ENCODE data around the gene TAF8.

Gene TAF8

DNA sequence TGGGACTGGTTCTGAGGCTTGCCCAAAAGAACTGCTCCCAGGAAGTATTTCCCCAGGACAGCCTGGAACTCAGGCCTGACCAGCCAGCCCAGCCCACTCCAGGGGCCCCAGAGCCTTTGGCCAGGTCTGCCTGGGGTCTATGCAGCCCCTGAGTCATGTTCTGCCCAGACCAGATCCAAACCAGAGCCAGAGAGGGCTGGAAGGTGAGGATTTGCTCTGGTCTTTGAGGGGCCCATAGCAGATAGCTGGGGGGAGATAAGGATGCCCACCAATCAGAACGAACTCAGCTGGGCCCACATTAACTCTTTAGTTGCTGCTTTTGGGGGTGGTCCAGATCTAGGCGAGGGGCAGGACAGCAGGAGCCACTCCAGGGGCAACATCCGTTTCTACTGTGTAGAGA is 75.3 kb downstream of the TAF8 start:
- no peak for DNase-seq

DNA sequence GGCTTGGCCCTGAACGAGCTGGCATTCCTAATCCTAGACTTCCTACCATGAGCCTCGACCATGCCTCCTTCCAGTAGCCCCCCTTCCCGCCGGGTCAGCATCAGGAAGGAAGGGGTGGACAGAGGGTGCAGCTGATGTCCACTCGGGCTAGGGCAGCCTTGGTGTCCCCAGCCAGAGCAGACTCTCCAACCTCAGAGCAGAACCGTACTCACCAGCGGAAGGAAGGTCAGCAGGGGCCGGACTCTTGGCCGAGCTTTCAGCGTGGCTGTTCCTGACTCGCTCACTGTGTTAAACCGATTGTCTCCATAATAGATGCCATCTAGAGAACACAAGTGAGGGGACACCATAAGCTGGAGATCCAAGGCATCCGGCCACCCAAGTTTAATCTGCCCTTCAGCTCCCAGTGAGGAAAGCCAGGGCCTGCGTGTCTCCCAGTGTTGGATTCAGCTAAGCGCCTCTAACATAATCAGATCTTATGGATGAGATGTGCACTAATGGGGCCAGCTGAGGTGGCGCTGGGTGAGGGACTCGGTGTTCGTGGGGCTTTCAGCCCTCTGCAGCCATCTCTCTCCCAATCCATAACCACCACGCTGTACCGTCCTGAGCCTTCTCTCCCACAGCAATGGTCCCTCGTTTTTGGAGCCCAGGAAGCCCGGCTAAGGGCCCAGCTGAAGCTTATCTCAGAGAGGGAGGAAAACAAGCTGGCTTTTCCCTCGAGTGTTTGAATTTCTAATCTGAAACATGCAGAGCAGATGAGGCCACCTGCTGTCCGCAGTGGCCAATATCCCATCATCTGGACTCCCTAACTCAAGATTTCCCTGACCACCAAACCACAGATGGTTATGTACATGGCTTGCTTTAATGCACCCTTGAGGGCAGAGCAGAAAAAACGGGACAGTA is 78.4 kb downstream of the TAF8 start:
- DNase-seq: no peak

DNA sequence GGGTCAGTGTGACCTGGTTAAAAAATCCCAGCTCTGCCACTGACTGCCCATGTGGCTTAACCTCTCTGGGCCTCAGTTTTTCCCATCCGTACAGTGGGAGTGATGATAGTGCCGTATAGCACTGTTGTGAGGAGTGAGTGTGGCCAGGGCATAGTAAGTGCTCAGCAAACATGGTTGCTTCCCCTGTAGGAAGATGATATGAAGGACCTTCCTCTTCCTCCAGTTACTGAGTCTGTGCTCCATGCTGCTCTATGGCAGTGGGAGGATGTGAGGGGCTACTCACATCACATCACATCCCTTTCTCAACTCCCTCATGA is 79.0 kb downstream of the TAF8 start:
- no peak for DNase-seq

DNA sequence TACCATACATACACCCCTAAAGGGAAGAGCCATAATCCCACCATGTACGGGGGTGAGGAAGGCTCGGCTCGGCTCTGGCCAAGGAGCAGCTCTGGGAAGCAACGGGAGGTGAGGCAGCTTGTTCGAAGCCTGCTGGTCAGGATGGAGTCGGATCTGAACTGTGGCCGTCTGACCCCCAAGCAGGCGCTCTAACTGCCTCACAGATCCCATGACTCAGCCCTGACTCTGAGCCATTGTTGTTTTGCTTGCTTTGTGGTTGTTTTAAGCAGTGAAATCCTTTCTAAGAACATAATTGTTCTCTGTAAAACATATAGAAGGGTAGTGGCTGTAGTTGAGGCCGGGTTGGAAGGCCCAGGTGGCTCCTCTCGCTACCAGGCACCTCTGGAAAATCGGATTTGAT is 81.2 kb downstream of the TAF8 start:
- no peak for DNase-seq

DNA sequence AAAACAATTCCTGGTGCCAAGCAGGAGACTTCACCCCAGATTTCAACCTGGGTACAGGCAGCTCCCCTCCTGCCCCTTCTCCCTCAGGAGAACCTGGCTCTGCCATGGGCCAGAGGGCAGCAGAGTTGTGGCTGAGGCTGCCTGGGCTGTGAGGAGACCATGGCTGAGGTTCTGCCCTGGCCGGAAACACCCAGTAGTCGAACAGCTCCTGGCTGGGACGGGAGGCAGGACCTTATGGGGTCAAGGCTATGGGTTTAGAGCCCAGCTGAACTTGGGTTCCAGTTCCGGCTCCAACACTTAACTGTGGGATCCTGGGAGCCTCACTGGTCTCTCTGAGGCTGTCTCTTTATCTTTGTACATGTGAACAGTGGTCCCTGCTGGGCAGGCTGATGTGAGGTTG is 83.6 kb downstream of the TAF8 start:
- no peak for DNase-seq

DNA sequence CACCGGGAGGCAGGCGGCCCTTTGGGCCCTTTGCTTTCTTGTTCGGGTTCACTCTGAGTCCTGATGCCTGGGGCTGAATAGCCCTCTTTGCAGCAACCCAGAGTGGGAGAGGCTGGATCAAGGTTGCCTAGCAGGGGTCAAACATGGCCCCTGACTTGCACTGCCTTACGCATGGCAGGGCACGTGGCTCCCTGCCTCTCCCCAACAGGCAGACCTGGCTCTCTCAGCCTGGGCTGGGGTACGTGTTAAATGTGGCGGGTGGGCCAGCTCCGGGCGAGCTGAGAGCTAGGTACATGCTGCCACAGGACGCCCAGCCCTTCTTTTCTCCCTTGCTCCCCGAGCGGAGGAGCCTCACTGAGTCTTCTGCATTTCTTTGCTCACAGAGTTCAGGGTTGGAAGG is 84.8 kb downstream of the TAF8 start:
- no peak for DNase-seq

DNA sequence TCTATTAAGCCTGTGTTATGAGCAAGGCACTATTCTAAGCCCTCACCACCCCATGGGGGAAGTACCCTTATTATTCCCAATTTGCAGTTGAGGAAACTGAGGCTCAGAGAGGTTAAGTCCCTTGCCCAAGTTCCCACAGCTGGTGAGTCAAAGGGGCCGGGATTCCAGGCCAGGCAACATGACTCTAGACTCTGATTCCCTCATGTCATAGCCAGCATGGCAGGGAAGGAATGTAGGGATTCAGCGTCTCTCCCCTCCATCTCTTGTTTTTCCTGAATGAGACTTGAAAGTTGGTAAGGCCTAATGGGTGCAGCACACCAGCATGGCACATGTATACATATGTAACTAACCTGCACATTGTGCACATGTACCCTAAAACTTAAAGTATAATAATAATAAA is 85.4 kb downstream of the TAF8 start:
- no peak for DNase-seq

- DNase-seq: no peak
Observed at GRCh38 chr6:42136508-42137193, 86.3 kb downstream of the TAF8 start.
